H1 (cell line): ENCODE data around the gene STAM2. TPM values are rescaled to one million over a fixed set of nuclear protein-coding genes. Genes with fewer than 3 reads are reported as not detected.
"Not testable (repeated sequence)": the region's sequence is repeated elsewhere in the genome, so short reads cannot be mapped to it uniquely, and the experiment has no call there.

Experiments
- CTCF ChIA-PET: fragments of 300-600 bp; sonication (Branson Sonifier 250); formaldehyde crosslinking; loops from one replicate; lab custom pipeline; 2021; ENCODE audit not compliant: partially characterized antibody; lab: Charles Lee
- POLR2A ChIA-PET: fragments of 300-600 bp; sonication (Branson Sonifier 250); formaldehyde crosslinking; loops from one replicate; lab custom pipeline; 2021; ENCODE audit warnings: inconsistent platforms; ENCODE audit not compliant: partially characterized antibody; lab: Charles Lee
- DNase-seq, 2 experiments: peaks; one replicate each; pipeline versions ENCODE4 v3.0.0 to v3.0.0-alpha.2; 2010 to 2022; ENCODE audit warnings: low spot score in 2 of 2, low read depth in 1 of 2, mixed read lengths in 1 of 2
- FAIRE-seq: peaks from 2 replicates; lab custom pipeline; 2011; peaks lifted over from hg19 to GRCh38; lab: Jason Lieb, UNC
- H2AFZ ChIP-seq: 2 replicates; pipeline ENCODE4 v1.8.1; 2012; ENCODE audit warnings: low read length, inconsistent platforms
- H2AK5ac ChIP-seq: 2 replicates; pipeline ENCODE4 v1.6.1; 2013; ENCODE audit warnings: low read depth, low read length
- H2BK120ac ChIP-seq: replicated peaks from 2 replicates; pipeline ENCODE3; 2013; ENCODE audit warnings: low read depth, low read length, inconsistent platforms
- H2BK12ac ChIP-seq: 2 replicates; pipeline ENCODE4 v1.6.1; 2013; ENCODE audit warnings: low read depth, low read length
- H2BK15ac ChIP-seq: 2 replicates; pipeline ENCODE4 v1.6.1; 2013; ENCODE audit warnings: low read length
- H2BK20ac ChIP-seq: 2 replicates; pipeline ENCODE4 v1.6.1; 2013; ENCODE audit warnings: low read length
- H2BK5ac ChIP-seq: 2 replicates; pipeline ENCODE4 v1.6.1; 2013; ENCODE audit warnings: low read depth, low read length
- H3K14ac ChIP-seq: 2 replicates; pipeline ENCODE4 v1.6.1; 2013; ENCODE audit warnings: inconsistent platforms; ENCODE audit not compliant: insufficient read length
- H3K18ac ChIP-seq: 2 replicates; pipeline ENCODE4 v1.6.1; 2013; ENCODE audit warnings: low read length; ENCODE audit errors: extremely low read depth
- H3K23ac ChIP-seq: 2 replicates; pipeline ENCODE4 v1.6.1; 2013; ENCODE audit warnings: inconsistent platforms; ENCODE audit not compliant: insufficient read length
- H3K23me2 ChIP-seq: 2 replicates; pipeline ENCODE4 v1.6.1; 2013; ENCODE audit warnings: low read depth, low read length
- H3K27ac ChIP-seq: 2 replicates; pipeline ENCODE4 v1.6.1; 2011; ENCODE audit warnings: low read depth, low read length, inconsistent platforms
- H3K27me3 ChIP-seq, 4 experiments: replicated peaks in 1 of 4; 1 replicate in 1 of 4; 2 replicates in 3 of 4; pipeline versions ENCODE4 v1.6.1 to v1.8.1; 2011 to 2013; ENCODE audit warnings: low read length in 3 of 4, mild to moderate bottlenecking in 3 of 4, inconsistent platforms in 2 of 4, mixed read lengths in 2 of 4, moderate library complexity in 1 of 4; ENCODE audit not compliant: control insufficient read depth in 3 of 4, insufficient read depth in 3 of 4; ENCODE audit errors: extremely low read depth in 1 of 4
- H3K36me3 ChIP-seq, 4 experiments: 2 replicates each; pipeline versions ENCODE4 v1.6.1 to v1.8.1; 2011 to 2013; ENCODE audit warnings: mild to moderate bottlenecking in 4 of 4, low read length in 3 of 4, moderate library complexity in 2 of 4, control low read depth in 1 of 4, inconsistent platforms in 1 of 4; ENCODE audit not compliant: insufficient read depth in 4 of 4, control insufficient read depth in 2 of 4
- H3K4ac ChIP-seq: replicated peaks from 2 replicates; pipeline ENCODE3; 2013; ENCODE audit warnings: low read length, low read depth, mixed read lengths, inconsistent platforms; ENCODE audit not compliant: insufficient read length
- H3K4me1 ChIP-seq, 4 experiments: replicated peaks in 1 of 4; 1 replicate in 1 of 4; 2 replicates in 3 of 4; pipeline versions ENCODE4 v1.6.1 to v1.8.1; 2011 to 2013; ENCODE audit warnings: low read length in 3 of 4, inconsistent platforms in 2 of 4, mixed read lengths in 1 of 4; ENCODE audit not compliant: insufficient read depth in 4 of 4, control insufficient read depth in 3 of 4
- H3K4me2 ChIP-seq, 2 experiments: 2 replicates each; pipeline versions ENCODE4 v1.6.1 to v1.8.1; 2011 to 2013; ENCODE audit warnings: low read depth in 2 of 2, low read length in 2 of 2, control low read depth in 1 of 2, inconsistent platforms in 1 of 2, mild to moderate bottlenecking in 1 of 2; ENCODE audit not compliant: insufficient read depth in 1 of 2
- H3K4me3 ChIP-seq, 4 experiments: fragments of 200-600, 300-600 bp in 1 of 4; sonication (generic), shearing (Covaris generic), sonication (Bioruptor Twin) in 1 of 4; 2 replicates each; pipeline versions ENCODE4 v1.5.1 to v1.8.1; 2011 to 2016; ENCODE audit warnings: low read length in 4 of 4, low read depth in 3 of 4, control low read depth in 2 of 4, inconsistent platforms in 2 of 4, mild to moderate bottlenecking in 2 of 4, mixed read lengths in 1 of 4, moderate library complexity in 1 of 4; ENCODE audit not compliant: insufficient read depth in 2 of 4; ENCODE audit errors: extremely low read depth in 1 of 4
- H3K56ac ChIP-seq: replicated peaks from 2 replicates; pipeline ENCODE3; 2013; ENCODE audit warnings: low read depth, mild to moderate bottlenecking, mixed read lengths, low read length, inconsistent platforms; ENCODE audit not compliant: insufficient read length
- H3K79me1 ChIP-seq: 2 replicates; pipeline ENCODE4 v1.6.1; 2013; ENCODE audit warnings: low read depth, low read length, control low read depth
- H3K79me2 ChIP-seq, 2 experiments: 2 replicates each; pipeline versions ENCODE4 v1.6.1 to v1.8.1; 2012 to 2013; ENCODE audit warnings: low read length in 2 of 2, mild to moderate bottlenecking in 2 of 2, inconsistent platforms in 1 of 2; ENCODE audit not compliant: insufficient read depth in 2 of 2, control insufficient read depth in 1 of 2
- H3K9ac ChIP-seq, 4 experiments: replicated peaks in 1 of 4; 1 replicate in 1 of 4; 2 replicates in 3 of 4; pipeline versions ENCODE4 v1.6.1 to v1.8.1; 2011 to 2013; ENCODE audit warnings: low read depth in 3 of 4, low read length in 3 of 4, control low read depth in 2 of 4, mild to moderate bottlenecking in 2 of 4, moderate library complexity in 2 of 4, inconsistent platforms in 1 of 4; ENCODE audit errors: extremely low read depth in 1 of 4
- H3K9me3 ChIP-seq, 2 experiments: 2 replicates each; pipeline versions ENCODE4 v1.6.1 to v1.8.1; 2012 to 2013; ENCODE audit warnings: mild to moderate bottlenecking in 2 of 2, moderate library complexity in 2 of 2, control low read depth in 1 of 2, inconsistent platforms in 1 of 2, low read depth in 1 of 2, low read length in 1 of 2, mixed read lengths in 1 of 2; ENCODE audit not compliant: insufficient read depth in 2 of 2
- H4K20me1 ChIP-seq, 2 experiments: replicated peaks in 1 of 2; 2 replicates each; pipeline versions ENCODE3 to v1.8.1; 2011 to 2013; ENCODE audit warnings: inconsistent platforms in 2 of 2, low read length in 2 of 2, mild to moderate bottlenecking in 1 of 2; ENCODE audit not compliant: insufficient read depth in 2 of 2, control insufficient read depth in 1 of 2
- H4K5ac ChIP-seq: 2 replicates; pipeline ENCODE4 v1.6.1; 2013; ENCODE audit warnings: low read length, low read depth, mixed read lengths, inconsistent platforms; ENCODE audit not compliant: insufficient read length
- H4K8ac ChIP-seq: 2 replicates; pipeline ENCODE4 v1.8.0; 2013; ENCODE audit warnings: mild to moderate bottlenecking, moderate library complexity, low read length, inconsistent platforms; ENCODE audit not compliant: insufficient read depth; ENCODE audit errors: extremely low read depth
- H4K91ac ChIP-seq: replicated peaks from 2 replicates; pipeline ENCODE3; 2013; ENCODE audit warnings: low read length, mixed read lengths, inconsistent platforms; ENCODE audit not compliant: insufficient read length
- WGBS, 2 experiments: shearing (Covaris generic) in 1 of 2; methylation state at CpG; one replicate each; pipeline versions ENCODE4 v1.1.6 to v1.1.7; 2013 to 2015; ENCODE audit warnings: low lambda C conversion rate in 2 of 2, mixed read lengths in 2 of 2, inconsistent platforms in 1 of 2, low coverage in 1 of 2, missing lambda C conversion rate in 1 of 2; ENCODE audit not compliant: insufficient replicate concordance in 2 of 2, insufficient coverage in 1 of 2, insufficient read length in 1 of 2; ENCODE audit errors: extremely low coverage in 1 of 2, missing lambda C conversion rate in 1 of 2; 5-methylcytosine and 5-hydroxymethylcytosine counted together
- polyA plus RNA-seq, 7 experiments: library from polyadenylated mRNA; depleted of rRNA in 3 of 7; stranded (reverse) in 5 of 7; unstranded in 2 of 7; fragments of >200 nt in 5 of 7; fragments of 200-250 nt in 2 of 7; gene quantifications; 1 replicate in 5 of 7; 2 replicates in 1 of 7; 4 replicates in 1 of 7; pipeline versions ENCODE4 v1.2.1 to v1.2.3, GENCODE V29; 2011 to 2013; ENCODE audit warnings: missing spikeins in 2 of 7, mixed read lengths in 2 of 7
- total RNA-seq: library from RNA; stranded (reverse); fragmentation: NEBNext Ultra II Directional; extraction: Animal tissue kit (Norgen Biotek cat#: 25700); gene quantifications from 2 replicates; pipeline ENCODE4 v1.2.1, GENCODE V29; 2021

STAM2 gene
- total and polyA plus RNA-seq, 2 of the 8 experiments (the other 6 are each of a cell fraction or from before 2014, with no cell fraction given): 5.4 to 9.4 TPM

DNA sequence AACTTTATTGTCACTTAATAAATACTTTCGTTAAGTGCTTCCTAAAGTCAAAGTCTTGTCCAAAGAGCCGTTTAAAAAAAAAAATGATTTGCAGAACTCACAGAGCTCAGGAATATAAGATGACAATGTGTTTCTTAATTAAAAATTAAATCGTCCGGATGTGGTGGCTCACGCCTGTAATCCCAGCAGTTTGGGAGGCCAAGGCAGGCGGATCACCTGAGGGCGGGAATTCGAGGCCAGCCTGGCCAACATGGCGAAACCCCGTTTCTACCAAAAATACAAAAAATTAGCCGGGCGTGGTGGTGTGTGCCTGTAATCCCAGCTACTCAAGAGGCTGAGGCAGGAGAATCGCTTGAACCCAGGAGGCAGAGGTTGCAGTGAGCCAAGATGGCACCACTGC lies 68.4 kb downstream of the STAM2 start:
- H2AFZ ChIP-seq, H3K23ac ChIP-seq, H2BK15ac ChIP-seq, H4K91ac ChIP-seq, DNase-seq, H2BK120ac ChIP-seq, H2AK5ac ChIP-seq, H3K4me2 ChIP-seq, H3K4me1 ChIP-seq, H3K56ac ChIP-seq, FAIRE-seq, H2BK12ac ChIP-seq, H3K36me3 ChIP-seq, H2BK5ac ChIP-seq, H3K27me3 ChIP-seq, POLR2A ChIA-PET, H4K20me1 ChIP-seq, H2BK20ac ChIP-seq, H3K9ac ChIP-seq, H4K8ac ChIP-seq, H3K9me3 ChIP-seq, H3K18ac ChIP-seq, H3K27ac ChIP-seq, H3K14ac ChIP-seq, H3K79me1 ChIP-seq, H3K79me2 ChIP-seq, H4K5ac ChIP-seq, H3K4me3 ChIP-seq, H3K4ac ChIP-seq, H3K23me2 ChIP-seq: not testable (repeated sequence)
- CTCF ChIA-PET: interaction anchor here (0.6 to 0.9 kb wide), 3 partner anchors 59 to 521 kb away, joined by 3 read pairs; no protein-coding TSS in a partner anchor
- WGBS, 2 experiments: 94% methylated on average over 13 of the region's 13 CpGs; no CpG with 5 or more reads in 1 of the 2 experiments
